HepG2 (cell line): ENCODE measurements around the gene KCTD13. TPM values are rescaled to one million over a fixed set of nuclear protein-coding genes. Genes with fewer than 3 reads are reported as not detected.

Experiments
- BRD4 ChIP-seq: sonication (generic); formaldehyde crosslinking; IDR thresholded peaks from 2 replicates; pipeline ENCODE4 v1.4.0; 2020; ENCODE audit warnings: missing genetic modification reagents
- FLYWCH1 ChIP-seq: sonication (generic); formaldehyde crosslinking; IDR thresholded peaks from 2 replicates; pipeline ENCODE4 v1.8.1; 2023; ENCODE audit warnings: mild to moderate bottlenecking, missing genetic modification reagents
- FOSL1 ChIP-seq: sonication (generic); formaldehyde crosslinking; IDR thresholded peaks from 2 replicates; pipeline ENCODE4 v1.9.0; 2021; ENCODE audit warnings: missing genetic modification reagents, borderline replicate concordance
- KMT2A ChIP-seq: sonication (generic); formaldehyde crosslinking; IDR thresholded peaks from 2 replicates; pipeline ENCODE4 v1.4.0; 2020; ENCODE audit warnings: missing genetic modification reagents
- MAFF ChIP-seq: IDR thresholded peaks from 2 replicates; pipeline ENCODE4 v1.6.1; 2011; ENCODE audit warnings: low read depth, low read length, improper control_type of control experiment
- MED13 ChIP-seq: sonication (generic); formaldehyde crosslinking; IDR thresholded peaks from 2 replicates; pipeline ENCODE4 v1.5.0; 2020; ENCODE audit warnings: missing genetic modification reagents
- MTF1 ChIP-seq: sonication (generic); formaldehyde crosslinking; IDR thresholded peaks from 2 replicates; pipeline ENCODE4 v1.5.0; 2020; ENCODE audit warnings: missing genetic modification reagents
- PHF20 ChIP-seq: sonication (generic); formaldehyde crosslinking; IDR thresholded peaks from 2 replicates; pipeline ENCODE4 v1.5.0; 2020; ENCODE audit warnings: mild to moderate bottlenecking, missing genetic modification reagents
- PHF8 ChIP-seq: sonication (generic); formaldehyde crosslinking; IDR thresholded peaks from 2 replicates; pipeline ENCODE4 v1.5.0; 2020; ENCODE audit warnings: missing genetic modification reagents
- PRMT3 ChIP-seq: sonication (generic); formaldehyde crosslinking; IDR thresholded peaks from 2 replicates; pipeline ENCODE4 v1.8.1; 2022; ENCODE audit warnings: low read depth, mild to moderate bottlenecking, moderate library complexity, missing genetic modification reagents, borderline replicate concordance
- SOX5 ChIP-seq: IDR thresholded peaks from 2 replicates; pipeline ENCODE4 v1.6.1; 2016; ENCODE audit warnings: borderline replicate concordance
- ZMYM2 ChIP-seq: sonication (generic); formaldehyde crosslinking; IDR thresholded peaks from 2 replicates; pipeline ENCODE4 v1.8.0; 2022; ENCODE audit warnings: mild to moderate bottlenecking, missing genetic modification reagents
- ZNF253 ChIP-seq: sonication (generic); formaldehyde crosslinking; IDR thresholded peaks from 2 replicates; pipeline ENCODE4 v1.8.0; 2022; ENCODE audit warnings: mild to moderate bottlenecking, missing genetic modification reagents, borderline replicate concordance
- ZNF543 ChIP-seq: sonication (generic); formaldehyde crosslinking; IDR thresholded peaks from 2 replicates; pipeline ENCODE4 v1.4.0; 2020; ENCODE audit warnings: mild to moderate bottlenecking, missing genetic modification reagents
- ZNF562 ChIP-seq: sonication (generic); formaldehyde crosslinking; IDR thresholded peaks from 2 replicates; pipeline ENCODE4 v1.8.0; 2022; ENCODE audit warnings: missing genetic modification reagents, borderline replicate concordance
- ZNF619 ChIP-seq: sonication (generic); formaldehyde crosslinking; IDR thresholded peaks from 2 replicates; pipeline ENCODE4 v1.4.0; 2020; ENCODE audit warnings: mild to moderate bottlenecking, missing genetic modification reagents
- ZNF749 ChIP-seq: sonication (generic); formaldehyde crosslinking; IDR thresholded peaks from 2 replicates; pipeline ENCODE4 v1.8.0; 2022; ENCODE audit warnings: mild to moderate bottlenecking, missing genetic modification reagents, moderate library complexity, borderline replicate concordance
- ZNF775 ChIP-seq: sonication (generic); formaldehyde crosslinking; IDR thresholded peaks from 2 replicates; pipeline ENCODE4 v1.4.0; 2020; ENCODE audit warnings: missing genetic modification reagents, mild to moderate bottlenecking, moderate library complexity, borderline replicate concordance
- polyA plus RNA-seq, 8 experiments: library from polyadenylated mRNA; depleted of rRNA in 3 of 8; stranded (reverse) in 7 of 8; unstranded in 1 of 8; fragments of >200 nt; fragmentation: Illumina TruSeq in 4 of 8; extraction: Trizol in 4 of 8; gene quantifications; 2 replicates each; pipeline versions ENCODE4 v1.2.1 to v1.2.3, GENCODE V29; 2011 to 2016; ENCODE audit warnings: low read depth in 4 of 8, missing spikeins in 1 of 8, mixed read lengths in 1 of 8; ENCODE audit not compliant: insufficient read depth in 1 of 8
- total RNA-seq, 5 experiments: library from RNA; depleted of rRNA; stranded (reverse); fragments of >200 nt; fragmentation: Illumina TruSeq; extraction: Trizol; gene quantifications; 2 replicates each; pipeline ENCODE4 v1.2.3, GENCODE V29; 2016; ENCODE audit warnings: low read depth in 1 of 5
- TF ChIP-seq, protein P1 (sequence below): sonication (generic); formaldehyde crosslinking; IDR thresholded peaks from 2 replicates; pipeline ENCODE4 v1.5.0; 2020; ENCODE audit warnings: mild to moderate bottlenecking, missing genetic modification reagents
- TF ChIP-seq, protein P2 (sequence below): sonication (generic); formaldehyde crosslinking; IDR thresholded peaks from 2 replicates; pipeline ENCODE4 v1.5.1; 2020; ENCODE audit warnings: missing genetic modification reagents, mild to moderate bottlenecking, borderline replicate concordance
- TF ChIP-seq, protein P3 (sequence below): sonication (generic); formaldehyde crosslinking; IDR thresholded peaks from 2 replicates; pipeline ENCODE4 v1.8.0; 2022; ENCODE audit warnings: mild to moderate bottlenecking, missing genetic modification reagents; ENCODE audit not compliant: insufficient replicate concordance
- TF ChIP-seq, protein P4 (sequence below): sonication (generic); formaldehyde crosslinking; IDR thresholded peaks from 2 replicates; pipeline ENCODE4 v1.4.0; 2020; ENCODE audit warnings: mild to moderate bottlenecking, missing genetic modification reagents
- TF ChIP-seq, protein P5 (sequence below): sonication (generic); formaldehyde crosslinking; conservative IDR thresholded peaks from 2 replicates; pipeline ENCODE4 v1.8.0; 2022; ENCODE audit warnings: low read depth, missing genetic modification reagents

The KCTD13 gene
- total and polyA plus RNA-seq, 2 of the 13 experiments (the other 11 are each of a cell fraction or from before 2014, with no cell fraction given), result 6.3 to 14.7 TPM

DNA sequence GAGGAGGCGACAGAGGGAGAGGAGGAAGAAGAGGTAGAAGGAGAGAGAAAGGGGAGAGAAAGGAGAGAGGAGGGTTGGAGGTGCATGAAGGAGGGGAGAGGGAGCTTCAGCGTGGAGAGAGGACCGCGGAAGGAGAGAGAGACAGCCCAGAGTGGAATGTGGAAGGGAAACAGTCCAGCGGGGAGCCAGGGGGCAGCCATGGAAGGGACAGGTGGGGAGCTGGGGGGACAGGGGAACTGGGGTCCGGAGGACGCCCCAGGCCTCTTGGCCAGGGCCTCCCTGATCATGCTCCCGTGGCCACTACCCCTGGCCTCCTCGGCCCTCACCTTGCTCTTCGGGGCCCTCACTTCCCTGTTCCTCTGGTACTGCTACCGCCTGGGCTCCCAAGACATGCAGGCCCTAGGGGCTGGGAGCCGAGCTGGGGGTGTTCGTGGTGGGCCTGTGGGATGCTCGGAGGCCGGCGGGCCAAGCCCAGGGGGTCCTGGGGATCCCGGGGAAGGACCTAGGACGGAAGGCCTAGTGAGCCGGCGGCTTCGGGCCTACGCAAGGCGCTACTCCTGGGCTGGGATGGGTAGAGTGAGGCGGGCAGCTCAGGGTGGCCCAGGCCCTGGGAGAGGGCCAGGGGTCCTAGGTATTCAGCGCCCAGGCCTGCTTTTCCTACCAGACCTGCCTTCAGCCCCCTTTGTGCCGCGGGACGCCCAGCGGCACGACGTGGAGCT is 25.0 kb downstream of the KCTD13 start (continued):
- TF ChIP-seq KMT2A (CRISPR knock-in tag), result peak; percentile 63; the same call in 1 of the 2 replicates
- TF ChIP-seq ZNF775 (CRISPR knock-in tag), result no peak
- peak; percentile 92 for TF ChIP-seq PHF8 (CRISPR knock-in tag)
- TF ChIP-seq FOSL1 (CRISPR knock-in tag), result no peak
- TF ChIP-seq, protein P1, sequence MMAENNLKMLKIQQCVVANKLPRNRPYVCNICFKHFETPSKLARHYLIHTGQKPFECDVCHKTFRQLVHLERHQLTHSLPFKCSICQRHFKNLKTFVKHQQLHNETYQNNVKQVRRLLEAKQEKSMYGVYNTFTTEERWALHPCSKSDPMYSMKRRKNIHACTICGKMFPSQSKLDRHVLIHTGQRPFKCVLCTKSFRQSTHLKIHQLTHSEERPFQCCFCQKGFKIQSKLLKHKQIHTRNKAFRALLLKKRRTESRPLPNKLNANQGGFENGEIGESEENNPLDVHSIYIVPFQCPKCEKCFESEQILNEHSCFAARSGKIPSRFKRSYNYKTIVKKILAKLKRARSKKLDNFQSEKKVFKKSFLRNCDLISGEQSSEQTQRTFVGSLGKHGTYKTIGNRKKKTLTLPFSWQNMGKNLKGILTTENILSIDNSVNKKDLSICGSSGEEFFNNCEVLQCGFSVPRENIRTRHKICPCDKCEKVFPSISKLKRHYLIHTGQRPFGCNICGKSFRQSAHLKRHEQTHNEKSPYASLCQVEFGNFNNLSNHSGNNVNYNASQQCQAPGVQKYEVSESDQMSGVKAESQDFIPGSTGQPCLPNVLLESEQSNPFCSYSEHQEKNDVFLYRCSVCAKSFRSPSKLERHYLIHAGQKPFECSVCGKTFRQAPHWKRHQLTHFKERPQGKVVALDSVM (CRISPR knock-in tag), result peak; percentile 57
- TF ChIP-seq ZNF543 (CRISPR knock-in tag), result no peak; the same call in 1 of the 2 replicates
- TF ChIP-seq MAFF, result no peak
- TF ChIP-seq MED13 (CRISPR knock-in tag), result no peak
- TF ChIP-seq MTF1 (CRISPR knock-in tag), result no peak
- peak; percentile 6; the same call in 1 of the 2 replicates for TF ChIP-seq ZNF253 (CRISPR knock-in tag)
- no peak; the same call in 1 of the 2 replicates for TF ChIP-seq ZMYM2 (CRISPR knock-in tag)
- no peak for TF ChIP-seq ZNF562 (CRISPR knock-in tag)
- TF ChIP-seq BRD4 (CRISPR knock-in tag), result no peak
- TF ChIP-seq, protein P2, sequence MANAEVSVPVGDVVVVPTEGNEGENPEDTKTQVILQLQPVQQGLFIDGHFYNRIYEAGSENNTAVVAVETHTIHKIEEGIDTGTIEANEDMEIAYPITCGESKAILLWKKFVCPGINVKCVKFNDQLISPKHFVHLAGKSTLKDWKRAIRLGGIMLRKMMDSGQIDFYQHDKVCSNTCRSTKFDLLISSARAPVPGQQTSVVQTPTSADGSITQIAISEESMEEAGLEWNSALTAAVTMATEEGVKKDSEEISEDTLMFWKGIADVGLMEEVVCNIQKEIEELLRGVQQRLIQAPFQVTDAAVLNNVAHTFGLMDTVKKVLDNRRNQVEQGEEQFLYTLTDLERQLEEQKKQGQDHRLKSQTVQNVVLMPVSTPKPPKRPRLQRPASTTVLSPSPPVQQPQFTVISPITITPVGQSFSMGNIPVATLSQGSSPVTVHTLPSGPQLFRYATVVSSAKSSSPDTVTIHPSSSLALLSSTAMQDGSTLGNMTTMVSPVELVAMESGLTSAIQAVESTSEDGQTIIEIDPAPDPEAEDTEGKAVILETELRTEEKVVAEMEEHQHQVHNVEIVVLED (CRISPR knock-in tag), result no peak
- TF ChIP-seq, protein P3, sequence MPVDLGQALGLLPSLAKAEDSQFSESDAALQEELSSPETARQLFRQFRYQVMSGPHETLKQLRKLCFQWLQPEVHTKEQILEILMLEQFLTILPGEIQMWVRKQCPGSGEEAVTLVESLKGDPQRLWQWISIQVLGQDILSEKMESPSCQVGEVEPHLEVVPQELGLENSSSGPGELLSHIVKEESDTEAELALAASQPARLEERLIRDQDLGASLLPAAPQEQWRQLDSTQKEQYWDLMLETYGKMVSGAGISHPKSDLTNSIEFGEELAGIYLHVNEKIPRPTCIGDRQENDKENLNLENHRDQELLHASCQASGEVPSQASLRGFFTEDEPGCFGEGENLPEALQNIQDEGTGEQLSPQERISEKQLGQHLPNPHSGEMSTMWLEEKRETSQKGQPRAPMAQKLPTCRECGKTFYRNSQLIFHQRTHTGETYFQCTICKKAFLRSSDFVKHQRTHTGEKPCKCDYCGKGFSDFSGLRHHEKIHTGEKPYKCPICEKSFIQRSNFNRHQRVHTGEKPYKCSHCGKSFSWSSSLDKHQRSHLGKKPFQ, result peak; percentile 41
- TF ChIP-seq ZNF619 (CRISPR knock-in tag), result no peak
- TF ChIP-seq FLYWCH1 (CRISPR knock-in tag), result no peak
- TF ChIP-seq, protein P4, sequence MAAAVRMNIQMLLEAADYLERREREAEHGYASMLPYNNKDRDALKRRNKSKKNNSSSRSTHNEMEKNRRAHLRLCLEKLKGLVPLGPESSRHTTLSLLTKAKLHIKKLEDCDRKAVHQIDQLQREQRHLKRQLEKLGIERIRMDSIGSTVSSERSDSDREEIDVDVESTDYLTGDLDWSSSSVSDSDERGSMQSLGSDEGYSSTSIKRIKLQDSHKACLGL, result no peak; the same call in 1 of the 2 replicates
- TF ChIP-seq PHF20, result no peak; the same call in 1 of the 2 replicates
- no peak for TF ChIP-seq ZNF749
- TF ChIP-seq PRMT3 (CRISPR knock-in tag), result no peak
- TF ChIP-seq, protein P5, sequence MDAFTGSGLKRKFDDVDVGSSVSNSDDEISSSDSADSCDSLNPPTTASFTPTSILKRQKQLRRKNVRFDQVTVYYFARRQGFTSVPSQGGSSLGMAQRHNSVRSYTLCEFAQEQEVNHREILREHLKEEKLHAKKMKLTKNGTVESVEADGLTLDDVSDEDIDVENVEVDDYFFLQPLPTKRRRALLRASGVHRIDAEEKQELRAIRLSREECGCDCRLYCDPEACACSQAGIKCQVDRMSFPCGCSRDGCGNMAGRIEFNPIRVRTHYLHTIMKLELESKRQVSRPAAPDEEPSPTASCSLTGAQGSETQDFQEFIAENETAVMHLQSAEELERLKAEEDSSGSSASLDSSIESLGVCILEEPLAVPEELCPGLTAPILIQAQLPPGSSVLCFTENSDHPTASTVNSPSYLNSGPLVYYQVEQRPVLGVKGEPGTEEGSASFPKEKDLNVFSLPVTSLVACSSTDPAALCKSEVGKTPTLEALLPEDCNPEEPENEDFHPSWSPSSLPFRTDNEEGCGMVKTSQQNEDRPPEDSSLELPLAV (CRISPR knock-in tag), result no peak
- no peak for TF ChIP-seq SOX5
